Measurements from ENCODE around the gene ADAM22. TPM values are rescaled to one million over a fixed set of nuclear protein-coding genes. Genes with fewer than 3 reads are reported as not detected.

Gene ADAM22
- total and polyA plus RNA-seq, 2 of the 4 experiments (the other 2 are of a cell fraction) = 0.03 to 0.18 TPM

- Histone ChIP-seq H2AFZ (replicated peaks; ENCODE audit: low read length, poor library complexity) (no peak overlapping the region), H2BK20ac (ENCODE audit: low read depth, low read length) (no peak overlapping the region), H3K14ac (replicated peaks; ENCODE audit: low read depth, low read length) (no peak overlapping the region), H3K23ac (ENCODE audit: low read depth, low read length) (no peak overlapping the region), H3K4me2 (ENCODE audit: low read depth, low read length) (no peak overlapping the region), H4K91ac (ENCODE audit: insufficient read depth, low read depth, low read length) (no peak overlapping the region), H2AK9ac (replicated peaks; ENCODE audit: low read depth, low read length, poor library complexity) (no peak overlapping the region), H3K56ac (ENCODE audit: extremely low read depth, insufficient read depth, low read length) (no peak overlapping the region), H3K4me1 (ENCODE audit: control insufficient read depth, insufficient read depth, low read length) (peaks cover 2% of the 10 kb centered on the region), H2BK120ac (ENCODE audit: low read depth, low read length) (no peak overlapping the region), H3K9me1 (ENCODE audit: insufficient read depth, low read length) (no peaks in the 10 kb centered on the region), H4K5ac (ENCODE audit: low read depth, low read length) (no peak overlapping the region), H3K9ac (ENCODE audit: low read depth, low read length) (no peak overlapping the region), H3K36me3 (ENCODE audit: control insufficient read depth, insufficient read depth, low read length) (peaks cover 24% of the 10 kb centered on the region), H2AK5ac (ENCODE audit: low read depth, low read length) (no peak overlapping the region), H2BK15ac (ENCODE audit: low read depth, low read length) (no peak overlapping the region), H3K27ac (ENCODE audit: insufficient read depth, low read length) (no peak overlapping the region), H3K79me1 (ENCODE audit: low read depth in 1 of 2, low read length in 2 of 2) (no peaks in the 10 kb centered on the region), H3K9me3 (ENCODE audit: control insufficient read depth, insufficient read depth, low read length) (no peaks in the 10 kb centered on the region), H3K4me3 (ENCODE audit: insufficient read depth, low read depth, low read length) (no peak overlapping the region), H3K18ac (ENCODE audit: low read depth, low read length) (no peak overlapping the region), H4K20me1 (ENCODE audit: insufficient read depth, low read length) (no peaks in the 10 kb centered on the region), H3K4ac (ENCODE audit: low read depth, low read length) (no peak overlapping the region), H4K8ac (ENCODE audit: low read depth in 2 of 2, low read length in 2 of 2) (no peak overlapping the region), H2BK5ac (ENCODE audit: low read depth, low read length, poor library complexity, severe bottlenecking) (no peak overlapping the region), H3K27me3 (ENCODE audit: control insufficient read depth, insufficient read depth, low read length) (no peaks in the 10 kb centered on the region)
- BruUV-seq (replicated peaks) = no TSS peak
- in situ Hi-C loops (cut with MboI; ENCODE audit: low sequenced_read_pairs) = no loop called here
- ATAC-seq (ENCODE audit: low read depth) (no peak), DNase-seq (no peak)
- no CpG with 5 or more reads among the region's 3 CpGs for WGBS, 2 experiments (ENCODE audit: extremely low coverage in 2 of 2, insufficient read length in 1 of 2)
- ChIA-PET CTCF (interaction anchor here (1.3 kb wide), 1 partner anchor 10 kb away, joined by 3 read pairs; no protein-coding TSS in a partner anchor), POLR2A (ENCODE audit: unreplicated experiment) (no interaction called here)
- TF ChIP-seq RAD21 (IDR thresholded peaks at IDR 0.05; ENCODE audit: low read length) (no peak), ELK1 (IDR thresholded peaks at IDR 0.05; ENCODE audit: borderline replicate concordance, low read depth, low read length) (no peak), FOS (IDR thresholded peaks at IDR 0.05; ENCODE audit: low read depth, low read length) (no peak)
- intact Hi-C loops (cut with micrococcal nuclease) = no loop called here
- dilution Hi-C loops (cut with HindIII; ENCODE audit: low sequenced_read_pairs, unreplicated experiment) = no loop called here
These were observed 268.7 kb downstream of the ADAM22 start for GRCh38 chr7:88202799-88203198.

Data from IMR-90 (cell line).